ENCODE data around the gene TRIM54.

Gene TRIM54

DNA sequence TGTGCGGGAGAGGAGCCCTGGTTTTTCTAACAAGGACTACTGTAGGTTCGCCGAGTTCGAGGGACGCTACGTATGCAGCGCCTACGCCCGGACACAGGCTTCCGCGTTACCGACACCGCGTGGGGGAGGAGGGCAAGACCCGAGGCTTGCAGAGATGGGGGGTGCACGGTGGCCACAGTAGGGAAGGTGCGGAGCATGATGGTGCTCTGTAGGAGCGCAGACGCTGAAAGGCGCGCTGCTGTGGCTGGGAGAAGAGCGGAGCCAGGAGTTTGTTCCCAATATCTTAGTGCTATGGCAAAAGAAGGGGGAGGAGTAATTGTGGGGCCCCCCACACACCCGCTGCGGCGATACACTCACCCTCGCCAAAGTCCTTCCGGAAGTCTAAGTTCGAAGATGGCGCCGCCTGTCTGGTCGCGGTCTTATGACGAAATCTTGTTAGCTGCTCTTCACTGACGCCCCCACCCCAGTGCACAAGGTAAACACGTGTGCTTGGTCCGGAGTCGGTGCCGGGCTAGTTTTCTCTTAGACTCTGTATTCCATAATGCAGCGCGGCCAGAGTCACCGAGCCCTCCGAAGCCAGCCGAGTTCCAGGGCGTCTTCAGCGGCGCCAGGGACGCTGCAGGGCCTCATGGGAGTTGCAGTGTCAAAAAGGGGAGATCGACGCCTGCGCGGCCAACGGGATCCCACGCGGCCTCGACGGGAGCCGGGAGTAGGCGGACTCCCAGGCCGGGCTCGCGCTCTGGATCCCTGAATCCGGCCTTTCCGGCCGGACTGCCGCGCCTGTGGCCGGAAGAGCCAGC is 74.4 kb downstream of the TRIM54 start, which contains the start of gene GTF3C2:
Gene GTF3C2 (minus strand): TSS at position 383 of the 800 bp plus-strand sequence. CDS start 13,210 bp downstream, outside the sequence.
- peak; percentile 97 for DNase-seq (ENCODE audit: low spot score)
